Limb (tissue), 2 donors: ENCODE measurements around the gene JADE3.
"Not testable (repeated sequence)": the region's sequence is repeated elsewhere in the genome, so short reads cannot be mapped to it uniquely, and the experiment has no call there.

Experiments
- DNase-seq, 2 donors: peaks; one replicate each; pipeline ENCODE4 v3.0.0-alpha.2; 2016; ENCODE audit errors: extremely low spot score in 2 of 2

JADE3 gene

GRCh38 chrX:46935295-46935694 lies 23.1 kb downstream of the JADE3 start:
- no peak for DNase-seq

- no peak for DNase-seq
These were observed 26.4 kb downstream of the JADE3 start for GRCh38 chrX:46938589-46938988.

- no peak for DNase-seq
These were observed 29.1 kb downstream of the JADE3 start for GRCh38 chrX:46941341-46941740.

- no peak for DNase-seq
These were observed 40.9 kb downstream of the JADE3 start for GRCh38 chrX:46953137-46953527.

GRCh38 chrX:46953597-46953996 lies 41.4 kb downstream of the JADE3 start:
- no peak for DNase-seq

- DNase-seq: no peak
These were observed 42.5 kb downstream of the JADE3 start for GRCh38 chrX:46954716-46955115.

GRCh38 chrX:46956589-46956988 lies 44.4 kb downstream of the JADE3 start:
- not testable (repeated sequence) for DNase-seq

GRCh38 chrX:46957297-46957696 lies 45.1 kb downstream of the JADE3 start:
- DNase-seq: no peak

- DNase-seq: no peak
These were observed 46.9 kb downstream of the JADE3 start for GRCh38 chrX:46959101-46959500.

- DNase-seq: no peak
These were observed 47.9 kb downstream of the JADE3 start for GRCh38 chrX:46959985-46960700.

- DNase-seq: no peak
These were observed 48.9 kb downstream of the JADE3 start for GRCh38 chrX:46961097-46961496.

GRCh38 chrX:46961574-46962283 lies 49.5 kb downstream of the JADE3 start:
- DNase-seq: peak in 1 of 2 donors; percentile 35

- no peak for DNase-seq
These were observed 53.0 kb downstream of the JADE3 start for GRCh38 chrX:46965125-46965758.

- no peak for DNase-seq
These were observed 55.3 kb downstream of the JADE3 start for GRCh38 chrX:46967547-46967946.

- not testable (repeated sequence) for DNase-seq
These were observed 64.8 kb downstream of the JADE3 start for GRCh38 chrX:46977046-46977445.

- DNase-seq: peak in 1 of 2 donors; percentile 34
These were observed 66.4 kb downstream of the JADE3 start for GRCh38 chrX:46978341-46979291.

GRCh38 chrX:46984705-46985104 lies 72.5 kb downstream of the JADE3 start:
- no peak for DNase-seq

- DNase-seq: no peak
These were observed 77.3 kb downstream of the JADE3 start for GRCh38 chrX:46989548-46989947.

- no peak for DNase-seq
These were observed 79.4 kb downstream of the JADE3 start for GRCh38 chrX:46991664-46992063.

- DNase-seq: no peak
These were observed 79.8 kb downstream of the JADE3 start for GRCh38 chrX:46992070-46992469.

GRCh38 chrX:46994096-46994495 lies 81.9 kb downstream of the JADE3 start:
- DNase-seq: no peak
